Skeletal muscle satellite cell (primary cell): ENCODE results near the gene ST6GALNAC6.

Experiments used
- H3K27me3 ChIP-seq: 2 replicates; pipeline ENCODE4 v1.7.0; 2013; ENCODE audit warnings: low read length; ENCODE audit not compliant: control insufficient read depth, insufficient read depth
- H3K36me3 ChIP-seq: 2 replicates; pipeline ENCODE4 v1.7.0; 2013; ENCODE audit warnings: mild to moderate bottlenecking, control low read depth, low read length; ENCODE audit not compliant: insufficient read depth
- H3K4me1 ChIP-seq: 2 replicates; pipeline ENCODE4 v1.7.0; 2013; ENCODE audit warnings: low read length; ENCODE audit not compliant: control insufficient read depth, insufficient read depth
- H3K4me2 ChIP-seq: 2 replicates; pipeline ENCODE4 v1.7.0; 2013; ENCODE audit warnings: mild to moderate bottlenecking, low read length
- H3K4me3 ChIP-seq: 2 replicates; pipeline ENCODE4 v1.7.0; 2013; ENCODE audit warnings: low read length
- H3K9ac ChIP-seq: 2 replicates; pipeline ENCODE4 v1.7.0; 2013; ENCODE audit warnings: mild to moderate bottlenecking, low read depth, low read length, moderate library complexity
- H3K9me3 ChIP-seq: replicated peaks from 2 replicates; pipeline ENCODE4 v1.7.0; 2013; ENCODE audit warnings: mild to moderate bottlenecking, control low read depth, low read length

Gene ST6GALNAC6

DNA sequence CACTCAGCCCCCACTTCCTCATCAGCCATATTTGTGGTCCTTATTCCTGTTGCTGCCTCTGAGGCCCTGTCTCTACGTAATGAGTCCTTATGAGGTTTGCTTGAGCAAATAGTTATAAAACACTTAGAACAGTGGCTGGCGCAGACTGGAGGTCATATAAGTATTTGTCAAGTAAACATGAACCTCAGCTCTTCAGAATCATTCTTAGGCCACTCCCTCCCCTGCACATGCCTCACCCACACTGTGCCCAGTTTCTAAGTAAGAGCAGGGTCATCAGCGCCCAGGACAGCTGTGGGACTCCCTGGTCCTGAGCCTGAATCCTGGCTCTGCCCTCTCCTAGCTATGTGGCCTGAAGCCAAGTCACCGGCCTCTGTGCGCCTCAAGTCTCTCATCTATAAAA, 13.5 kb upstream of the ST6GALNAC6 start:
- peaks cover 27% of the 10 kb centered on the region for H3K4me1 ChIP-seq
- no peak overlapping the region for H3K9ac ChIP-seq
- H3K27me3 ChIP-seq, result no peaks in the 10 kb centered on the region
- no peak overlapping the region for H3K4me2 ChIP-seq
- H3K36me3 ChIP-seq, result peaks cover 24% of the 10 kb centered on the region
- H3K9me3 ChIP-seq, result no peaks in the 10 kb centered on the region
- H3K4me3 ChIP-seq, result no peak overlapping the region

- H3K9ac ChIP-seq, result no peak overlapping the region
- no peak overlapping the region for H3K4me2 ChIP-seq
- no peaks in the 10 kb centered on the region for H3K27me3 ChIP-seq
- no peaks in the 10 kb centered on the region for H3K9me3 ChIP-seq
- H3K4me1 ChIP-seq, result peaks cover 23% of the 10 kb centered on the region
- no peak overlapping the region for H3K4me3 ChIP-seq
- H3K36me3 ChIP-seq, result peaks cover 24% of the 10 kb centered on the region
These were observed 12.9 kb upstream of the ST6GALNAC6 start for GRCh38 chr9:127912296-127912695.

DNA sequence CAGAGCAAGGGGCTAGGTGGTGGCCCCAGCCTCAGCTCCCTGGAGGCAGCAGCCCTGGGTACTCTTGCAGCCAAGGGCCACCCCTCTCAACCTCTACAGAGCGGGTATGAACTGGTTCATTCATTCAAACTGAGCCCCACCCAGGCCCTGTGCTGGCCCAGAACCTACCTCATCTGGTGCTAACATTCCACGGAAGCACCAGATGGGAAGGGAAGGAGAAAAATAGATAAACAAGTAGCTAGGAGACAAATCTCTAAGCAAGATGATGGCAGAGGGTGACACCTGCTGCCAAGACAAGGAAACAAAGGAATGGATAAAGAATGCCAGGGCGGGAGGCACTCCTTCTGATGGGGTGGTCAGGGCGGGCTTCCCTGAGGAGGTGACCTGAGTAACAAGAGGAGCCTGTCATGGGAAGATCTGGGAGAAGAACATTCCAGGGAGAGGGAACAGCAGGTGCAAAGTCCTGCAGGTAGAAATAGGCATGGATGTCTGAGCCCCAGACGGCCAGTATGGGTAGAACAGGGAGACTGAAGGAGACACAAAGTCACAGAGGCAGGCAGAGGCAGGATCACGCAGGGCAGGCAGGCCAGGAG, 11.3 kb upstream of the ST6GALNAC6 start:
- Histone ChIP-seq H3K36me3 (peaks cover 24% of the 10 kb centered on the region), H3K4me2 (no peak overlapping the region), H3K4me3 (no peak overlapping the region), H3K9ac (no peak overlapping the region), H3K27me3 (no peaks in the 10 kb centered on the region), H3K9me3 (no peaks in the 10 kb centered on the region), H3K4me1 (peaks cover 24% of the 10 kb centered on the region)

GRCh38 chr9:127909839-127910273, 10.5 kb upstream of the ST6GALNAC6 start:
- no peak overlapping the region for H3K4me3 ChIP-seq
- no peaks in the 10 kb centered on the region for H3K27me3 ChIP-seq
- no peak overlapping the region for H3K4me2 ChIP-seq
- H3K4me1 ChIP-seq, result peaks cover 15% of the 10 kb centered on the region
- peaks cover 24% of the 10 kb centered on the region for H3K36me3 ChIP-seq
- no peak overlapping the region for H3K9ac ChIP-seq
- no peaks in the 10 kb centered on the region for H3K9me3 ChIP-seq

DNA sequence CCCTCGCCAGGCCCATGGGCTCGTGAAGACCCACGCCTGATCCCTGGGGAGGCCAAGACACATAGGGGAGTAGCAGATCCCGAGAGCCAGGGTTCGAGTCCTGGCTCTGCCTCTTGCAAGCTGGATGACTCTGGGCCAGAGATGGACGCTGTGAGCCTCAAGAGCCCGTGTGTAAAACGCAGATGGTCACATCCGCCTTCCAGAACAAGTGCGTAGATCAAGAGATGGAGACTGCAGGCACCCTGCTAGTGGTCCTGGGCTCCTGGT, 9.2 kb upstream of the ST6GALNAC6 start:
- Histone ChIP-seq H3K4me3 (no peak overlapping the region), H3K9me3 (no peaks in the 10 kb centered on the region), H3K4me2 (no peak overlapping the region), H3K27me3 (no peaks in the 10 kb centered on the region), H3K4me1 (peaks cover 23% of the 10 kb centered on the region), H3K36me3 (peaks cover 24% of the 10 kb centered on the region), H3K9ac (no peak overlapping the region)

GRCh38 chr9:127907867-127908659, 8.7 kb upstream of the ST6GALNAC6 start:
- peaks cover 24% of the 10 kb centered on the region for H3K36me3 ChIP-seq
- peaks cover 29% of the 10 kb centered on the region for H3K4me1 ChIP-seq
- no peak overlapping the region for H3K4me3 ChIP-seq
- H3K4me2 ChIP-seq, result no peak overlapping the region
- H3K27me3 ChIP-seq, result no peaks in the 10 kb centered on the region
- H3K9me3 ChIP-seq, result no peaks in the 10 kb centered on the region
- no peak overlapping the region for H3K9ac ChIP-seq

DNA sequence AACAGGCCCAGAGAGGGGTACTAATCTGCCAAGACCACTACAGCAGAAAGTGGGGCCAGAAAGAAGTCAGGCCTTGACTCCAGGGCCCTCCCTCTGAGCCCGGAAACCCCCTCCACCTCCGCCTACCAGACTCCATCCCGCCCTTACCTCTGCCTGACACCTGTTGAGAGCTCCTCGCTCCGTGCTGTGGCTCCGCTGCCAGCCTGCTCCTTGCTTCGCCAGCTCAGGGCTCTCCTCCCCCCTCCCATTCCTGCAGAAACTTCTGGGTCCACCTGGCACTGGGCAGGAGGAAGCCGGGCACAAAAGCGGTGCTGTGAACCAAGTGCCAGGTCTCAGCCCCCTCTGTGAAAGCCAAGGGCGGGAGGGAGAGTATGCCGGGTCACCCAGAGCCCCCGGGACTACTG, 6.4 kb upstream of the ST6GALNAC6 start:
- Histone ChIP-seq H3K9ac (no peak overlapping the region), H3K4me2 (no peak overlapping the region), H3K9me3 (no peaks in the 10 kb centered on the region), H3K27me3 (no peaks in the 10 kb centered on the region), H3K4me3 (no peak overlapping the region), H3K4me1 (peaks cover 32% of the 10 kb centered on the region), H3K36me3 (peaks cover 7% of the 10 kb centered on the region)

DNA sequence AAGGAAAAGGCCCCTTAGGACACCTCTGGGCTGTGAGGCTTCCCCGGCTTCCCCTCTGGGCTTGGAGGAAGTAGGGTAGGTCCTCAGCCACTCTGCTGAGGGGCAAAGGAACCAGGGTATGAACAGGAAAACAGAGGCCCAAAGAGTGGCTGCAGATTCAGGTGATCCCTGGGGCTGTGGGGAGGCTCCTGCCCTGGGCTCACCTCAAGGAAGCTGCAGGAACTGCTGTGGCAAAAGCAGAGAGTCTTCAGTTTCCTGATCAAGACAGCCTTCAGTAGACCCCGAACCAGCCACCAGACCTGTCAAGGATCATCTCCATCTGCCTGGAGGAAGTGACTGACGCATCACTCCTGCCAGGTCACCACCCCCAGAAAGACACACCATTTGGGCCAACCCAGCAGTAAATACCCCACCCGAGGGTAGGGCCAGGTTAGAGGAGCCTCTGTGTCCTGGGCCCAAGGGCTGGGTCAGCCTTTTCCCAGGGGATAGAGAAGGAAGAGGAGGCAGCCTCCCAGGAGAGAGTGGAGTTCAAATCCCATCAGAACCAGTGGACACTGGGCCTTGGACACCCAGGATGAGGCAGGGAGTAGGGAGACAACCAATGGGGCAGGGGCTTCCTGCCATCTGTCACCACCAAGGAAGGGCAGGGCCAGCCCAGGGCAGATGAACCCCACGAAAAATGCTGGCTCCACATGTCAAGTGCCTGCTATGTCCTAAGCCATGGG, 5.8 kb upstream of the ST6GALNAC6 start:
- Histone ChIP-seq H3K9ac (no peak overlapping the region), H3K4me2 (no peak overlapping the region), H3K4me1 (peaks cover 32% of the 10 kb centered on the region), H3K4me3 (no peak overlapping the region), H3K9me3 (no peaks in the 10 kb centered on the region), H3K27me3 (no peaks in the 10 kb centered on the region), H3K36me3 (peaks cover 5% of the 10 kb centered on the region)

DNA sequence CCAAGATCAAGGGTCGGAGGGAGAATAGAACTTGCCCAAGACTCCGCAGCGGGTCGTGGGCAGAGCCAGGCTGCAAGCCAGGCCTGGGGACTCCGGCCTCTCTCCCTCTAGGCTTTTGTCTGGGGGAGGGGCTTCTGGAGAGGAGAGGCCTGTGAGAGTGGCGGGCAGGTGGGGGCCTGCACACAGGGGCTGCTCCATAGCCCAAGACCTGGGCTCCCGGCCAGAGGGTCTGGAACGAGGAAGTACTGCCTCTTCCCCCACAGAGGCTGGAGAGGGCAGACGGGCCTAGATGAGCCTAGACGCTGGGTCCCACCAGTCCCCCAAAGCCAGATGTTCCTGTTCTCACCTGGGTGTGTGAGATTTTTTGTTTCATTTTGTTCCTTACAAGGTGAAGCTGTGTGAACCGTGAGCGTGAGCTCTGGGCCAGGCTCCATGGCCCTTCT, 5.2 kb upstream of the ST6GALNAC6 start:
- Histone ChIP-seq H3K9ac (no peak overlapping the region), H3K4me2 (no peak overlapping the region), H3K36me3 (peaks cover 1% of the 10 kb centered on the region), H3K4me1 (peaks cover 38% of the 10 kb centered on the region), H3K9me3 (no peaks in the 10 kb centered on the region), H3K27me3 (no peaks in the 10 kb centered on the region), H3K4me3 (no peak overlapping the region)

- no peak overlapping the region for H3K9ac ChIP-seq
- H3K4me1 ChIP-seq, result peaks cover 39% of the 10 kb centered on the region
- H3K36me3 ChIP-seq, result no peaks in the 10 kb centered on the region
- H3K4me3 ChIP-seq, result peak overlapping the region; percentile 17
- H3K27me3 ChIP-seq, result no peaks in the 10 kb centered on the region
- H3K4me2 ChIP-seq, result peak overlapping the region; percentile 9
- no peaks in the 10 kb centered on the region for H3K9me3 ChIP-seq
These were observed 4.4 kb upstream of the ST6GALNAC6 start for GRCh38 chr9:127903557-127904475.
